ENCODE results near the gene C1orf50. TPM values are rescaled to one million over a fixed set of nuclear protein-coding genes. Genes with fewer than 3 reads are reported as not detected.

C1orf50 gene
- total and polyA plus RNA-seq, 2 of the 4 experiments (the other 2 are of a cell fraction), result 2.0 to 6.0 TPM

- no peak overlapping the region for H3K4ac ChIP-seq (ENCODE audit: low read depth, low read length)
- DNase-seq (no peak), ATAC-seq (ENCODE audit: low read depth) (no peak)
- no peaks in the 10 kb centered on the region for H3K27me3 ChIP-seq (ENCODE audit: control insufficient read depth, insufficient read depth, low read length)
- no peaks in the 10 kb centered on the region; the same call in 1 of the 2 replicates for H4K20me1 ChIP-seq (ENCODE audit: insufficient read depth, low read length)
- H3K9me3 ChIP-seq (ENCODE audit: control insufficient read depth, insufficient read depth, low read length), result no peaks in the 10 kb centered on the region
- H3K56ac ChIP-seq (ENCODE audit: extremely low read depth, insufficient read depth, low read length), result no peak overlapping the region
- H2AFZ ChIP-seq (replicated peaks; ENCODE audit: low read length, poor library complexity), result no peak overlapping the region
- no peak overlapping the region for H4K5ac ChIP-seq (ENCODE audit: low read depth, low read length)
- BruUV-seq (replicated peaks), result no TSS peak
- no peak overlapping the region for H2BK20ac ChIP-seq (ENCODE audit: low read depth, low read length)
- H3K27ac ChIP-seq (ENCODE audit: insufficient read depth, low read length), result no peak overlapping the region
- in situ Hi-C loops (cut with MboI; ENCODE audit: low sequenced_read_pairs) (loop anchor here (10.0 kb wide), 1 partner anchor 135 kb away; no protein-coding TSS in a partner anchor), intact Hi-C loops (cut with micrococcal nuclease) (no loop called here), dilution Hi-C loops (cut with HindIII; ENCODE audit: low sequenced_read_pairs, unreplicated experiment) (no loop called here)
- no peak overlapping the region for H2BK5ac ChIP-seq (ENCODE audit: low read depth, low read length, poor library complexity, severe bottlenecking)
- H3K36me3 ChIP-seq (ENCODE audit: control insufficient read depth, insufficient read depth, low read length), result peaks cover 16% of the 10 kb centered on the region
- no CpG with 5 or more reads among the region's 1 CpG for WGBS, 2 experiments (ENCODE audit: extremely low coverage in 2 of 2, insufficient read length in 1 of 2)
- H3K23ac ChIP-seq (ENCODE audit: low read depth, low read length), result no peak overlapping the region
- H2AK9ac ChIP-seq (replicated peaks; ENCODE audit: low read depth, low read length, poor library complexity), result no peak overlapping the region
- no peak overlapping the region for H4K91ac ChIP-seq (ENCODE audit: insufficient read depth, low read depth, low read length)
- no peak overlapping the region for H2BK15ac ChIP-seq (ENCODE audit: low read depth, low read length)
- POLR2A ChIA-PET (ENCODE audit: unreplicated experiment), result no interaction called here
- H4K8ac ChIP-seq (ENCODE audit: low read depth in 2 of 2, low read length in 2 of 2), result no peak overlapping the region
- no peak overlapping the region for H3K14ac ChIP-seq (replicated peaks; ENCODE audit: low read depth, low read length)
- H3K4me3 ChIP-seq (ENCODE audit: insufficient read depth, low read depth, low read length), result no peak overlapping the region
- no peak overlapping the region for H2BK120ac ChIP-seq (ENCODE audit: low read depth, low read length)
- H2AK5ac ChIP-seq (ENCODE audit: low read depth, low read length), result no peak overlapping the region
- H3K9me1 ChIP-seq (ENCODE audit: insufficient read depth, low read length), result peaks cover under 1% of the 10 kb centered on the region; the same call in 1 of the 2 replicates
- no peaks in the 10 kb centered on the region for H3K4me1 ChIP-seq (ENCODE audit: control insufficient read depth, insufficient read depth, low read length)
- CTCF ChIA-PET, result interaction anchor here (1.0 kb wide), 1 partner anchor 293 kb away, joined by 5 read pairs; no protein-coding TSS in a partner anchor
- no peak overlapping the region for H3K9ac ChIP-seq (ENCODE audit: low read depth, low read length)
- no peak overlapping the region for H3K18ac ChIP-seq (ENCODE audit: low read depth, low read length)
- TF ChIP-seq, protein P1, sequence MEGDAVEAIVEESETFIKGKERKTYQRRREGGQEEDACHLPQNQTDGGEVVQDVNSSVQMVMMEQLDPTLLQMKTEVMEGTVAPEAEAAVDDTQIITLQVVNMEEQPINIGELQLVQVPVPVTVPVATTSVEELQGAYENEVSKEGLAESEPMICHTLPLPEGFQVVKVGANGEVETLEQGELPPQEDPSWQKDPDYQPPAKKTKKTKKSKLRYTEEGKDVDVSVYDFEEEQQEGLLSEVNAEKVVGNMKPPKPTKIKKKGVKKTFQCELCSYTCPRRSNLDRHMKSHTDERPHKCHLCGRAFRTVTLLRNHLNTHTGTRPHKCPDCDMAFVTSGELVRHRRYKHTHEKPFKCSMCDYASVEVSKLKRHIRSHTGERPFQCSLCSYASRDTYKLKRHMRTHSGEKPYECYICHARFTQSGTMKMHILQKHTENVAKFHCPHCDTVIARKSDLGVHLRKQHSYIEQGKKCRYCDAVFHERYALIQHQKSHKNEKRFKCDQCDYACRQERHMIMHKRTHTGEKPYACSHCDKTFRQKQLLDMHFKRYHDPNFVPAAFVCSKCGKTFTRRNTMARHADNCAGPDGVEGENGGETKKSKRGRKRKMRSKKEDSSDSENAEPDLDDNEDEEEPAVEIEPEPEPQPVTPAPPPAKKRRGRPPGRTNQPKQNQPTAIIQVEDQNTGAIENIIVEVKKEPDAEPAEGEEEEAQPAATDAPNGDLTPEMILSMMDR (conservative IDR thresholded peaks at IDR 0.05; ENCODE audit: low read depth, low read length), result no peak
- TF ChIP-seq MAZ (IDR thresholded peaks at IDR 0.05; ENCODE audit: borderline replicate concordance, low read depth, low read length), result no peak
- TF ChIP-seq SMC3 (IDR thresholded peaks at IDR 0.05; ENCODE audit: low read depth, low read length), result no peak
- no peak for TF ChIP-seq CEBPB (IDR thresholded peaks at IDR 0.05; ENCODE audit: low read depth, low read length)
- TF ChIP-seq RCOR1 (IDR thresholded peaks at IDR 0.05; ENCODE audit: insufficient replicate concordance, low read length), result no peak
- TF ChIP-seq, protein P2, sequence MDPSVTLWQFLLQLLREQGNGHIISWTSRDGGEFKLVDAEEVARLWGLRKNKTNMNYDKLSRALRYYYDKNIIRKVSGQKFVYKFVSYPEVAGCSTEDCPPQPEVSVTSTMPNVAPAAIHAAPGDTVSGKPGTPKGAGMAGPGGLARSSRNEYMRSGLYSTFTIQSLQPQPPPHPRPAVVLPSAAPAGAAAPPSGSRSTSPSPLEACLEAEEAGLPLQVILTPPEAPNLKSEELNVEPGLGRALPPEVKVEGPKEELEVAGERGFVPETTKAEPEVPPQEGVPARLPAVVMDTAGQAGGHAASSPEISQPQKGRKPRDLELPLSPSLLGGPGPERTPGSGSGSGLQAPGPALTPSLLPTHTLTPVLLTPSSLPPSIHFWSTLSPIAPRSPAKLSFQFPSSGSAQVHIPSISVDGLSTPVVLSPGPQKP (IDR thresholded peaks at IDR 0.05; ENCODE audit: borderline replicate concordance, low read depth, low read length), result no peak
- TF ChIP-seq MXI1 (IDR thresholded peaks at IDR 0.05; ENCODE audit: borderline replicate concordance, low read depth, low read length), result no peak
- no peak for TF ChIP-seq RAD21 (IDR thresholded peaks at IDR 0.05; ENCODE audit: low read length)
- TF ChIP-seq POLR2A (IDR thresholded peaks at IDR 0.05; ENCODE audit: low read depth, low read length), result no peak
- no peak for TF ChIP-seq BHLHE40 (IDR thresholded peaks at IDR 0.05; ENCODE audit: low read depth, low read length)
- TF ChIP-seq MAFK (IDR thresholded peaks at IDR 0.05; ENCODE audit: low read depth, low read length), result no peak
- no peak for TF ChIP-seq NFE2L2 (IDR thresholded peaks at IDR 0.05; ENCODE audit: low read depth, low read length)
- TF ChIP-seq, protein P3, sequence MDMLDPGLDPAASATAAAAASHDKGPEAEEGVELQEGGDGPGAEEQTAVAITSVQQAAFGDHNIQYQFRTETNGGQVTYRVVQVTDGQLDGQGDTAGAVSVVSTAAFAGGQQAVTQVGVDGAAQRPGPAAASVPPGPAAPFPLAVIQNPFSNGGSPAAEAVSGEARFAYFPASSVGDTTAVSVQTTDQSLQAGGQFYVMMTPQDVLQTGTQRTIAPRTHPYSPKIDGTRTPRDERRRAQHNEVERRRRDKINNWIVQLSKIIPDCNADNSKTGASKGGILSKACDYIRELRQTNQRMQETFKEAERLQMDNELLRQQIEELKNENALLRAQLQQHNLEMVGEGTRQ (IDR thresholded peaks at IDR 0.05; ENCODE audit: low read depth, low read length), result no peak
- no peak for TF ChIP-seq RFX5 (IDR thresholded peaks at IDR 0.05; ENCODE audit: low read depth, low read length)
- no peak for TF ChIP-seq CHD1 (IDR thresholded peaks at IDR 0.05; ENCODE audit: low read depth, low read length)
- TF ChIP-seq FOS (IDR thresholded peaks at IDR 0.05; ENCODE audit: low read depth, low read length), result no peak
- H3K4me2 ChIP-seq (ENCODE audit: low read depth, low read length), result no peak overlapping the region
- H3K79me1 ChIP-seq (ENCODE audit: low read depth in 1 of 2, low read length in 2 of 2), result peaks cover 3 to 9% of the 10 kb centered on the region in 2 experiments; a peak in 2 of 4 replicates
Observed at GRCh38 chr1:42780176-42780575, 13.1 kb downstream of the C1orf50 start.
